NCI-H1436 (cell line): ENCODE results near the gene PACC1.
"Not testable (repeated sequence)": the region's sequence is repeated elsewhere in the genome, so short reads cannot be mapped to it uniquely, and the experiment has no call there.

Experiments used
- DNase-seq: peaks from one replicate; lab custom pipeline; 2025; lab: John Stamatoyannopoulos, UW

PACC1 gene

DNA sequence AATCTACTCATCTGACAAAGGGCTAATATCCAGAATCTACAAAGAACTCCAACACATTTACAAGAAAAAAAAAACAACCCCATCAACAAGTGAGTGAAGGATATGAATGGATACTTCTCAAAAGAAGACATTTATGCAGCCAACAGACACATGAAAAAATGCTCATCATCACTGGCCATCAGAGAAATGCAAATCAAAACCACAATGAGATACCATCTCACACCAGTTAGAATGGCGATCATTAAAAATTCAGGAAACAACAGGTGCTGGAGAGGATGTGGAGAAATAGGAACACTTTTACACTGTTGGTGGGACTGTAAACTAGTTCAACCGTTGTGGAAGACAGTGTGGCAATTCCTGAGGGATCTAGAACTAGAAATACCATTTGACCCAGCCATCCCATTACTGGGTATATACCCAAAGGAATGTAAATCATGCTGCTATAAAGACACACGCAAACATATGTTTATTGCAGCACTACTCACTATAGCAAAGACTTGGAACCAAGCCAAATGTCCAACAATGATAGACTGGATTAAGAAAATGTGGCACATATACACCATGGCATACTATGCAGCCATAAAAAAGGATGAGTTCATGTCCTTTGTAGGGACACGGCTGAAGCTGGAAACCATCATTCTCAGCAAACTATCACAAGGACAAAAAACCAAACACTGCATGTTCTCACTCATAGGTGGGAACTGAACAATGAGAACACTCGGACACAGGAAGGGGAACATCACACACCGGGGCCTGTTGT, 18.8 kb downstream of the PACC1 start:
- not testable (repeated sequence) for DNase-seq

DNA sequence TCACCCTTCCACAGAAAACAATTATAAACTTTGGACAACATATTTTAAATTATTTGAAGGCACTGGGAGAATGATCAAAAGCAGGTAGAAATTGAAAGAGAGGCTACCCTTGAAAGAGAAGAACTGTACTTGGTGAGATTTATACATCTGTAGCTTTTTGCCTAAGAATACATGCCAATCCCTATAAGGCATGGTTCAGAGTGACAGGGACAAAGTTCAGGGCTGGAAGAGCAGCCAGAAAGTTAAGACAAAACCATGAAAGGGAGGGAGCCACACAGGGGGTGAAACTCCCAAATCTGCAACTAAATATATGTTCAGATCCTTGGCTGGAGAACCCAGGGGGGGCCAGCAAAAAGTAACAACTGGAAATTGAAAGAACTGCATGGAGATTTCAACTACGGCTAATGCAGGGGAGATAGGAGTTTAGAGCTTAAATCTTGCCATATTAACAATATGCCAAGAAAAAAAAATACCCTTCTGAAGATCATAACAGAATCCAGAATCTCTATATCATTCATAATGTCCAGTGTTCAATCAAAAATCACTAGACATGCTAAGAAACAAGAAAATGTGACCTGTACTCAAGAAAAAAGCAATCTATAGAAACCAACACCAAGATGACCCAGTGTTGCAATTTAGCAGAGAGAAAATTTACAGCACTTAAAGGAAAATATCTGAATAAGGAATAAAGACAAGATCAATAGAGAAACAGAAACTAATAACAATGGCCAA, 25.5 kb downstream of the PACC1 start:
- no peak for DNase-seq

DNA sequence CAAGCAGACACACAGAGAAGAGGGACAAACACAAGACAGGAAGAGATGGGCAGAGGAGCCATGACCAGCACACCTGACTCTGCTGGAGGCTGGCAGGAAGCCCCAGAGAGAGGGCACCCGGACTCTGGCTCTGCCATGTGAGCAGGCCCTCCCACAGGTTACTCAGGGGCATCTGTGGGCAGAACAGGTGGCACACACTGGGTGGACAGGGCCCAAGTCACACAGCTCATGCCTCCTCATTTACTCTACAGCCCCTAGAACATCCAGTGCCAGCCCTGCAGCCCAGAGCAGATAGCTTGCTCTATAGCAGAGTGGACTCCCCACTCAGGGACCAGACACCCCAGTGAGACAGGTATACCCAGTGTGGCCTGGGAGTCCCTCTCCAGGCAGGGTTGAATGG, 28.7 kb downstream of the PACC1 start:
- no peak for DNase-seq

- no peak for DNase-seq
Measured at GRCh38 chr1:212381397-212382035, 33.2 kb downstream of the PACC1 start.

- no peak for DNase-seq
Measured at GRCh38 chr1:212379366-212379765, 35.3 kb downstream of the PACC1 start.

GRCh38 chr1:212377644-212378043, 37.0 kb downstream of the PACC1 start:
- DNase-seq = no peak

DNA sequence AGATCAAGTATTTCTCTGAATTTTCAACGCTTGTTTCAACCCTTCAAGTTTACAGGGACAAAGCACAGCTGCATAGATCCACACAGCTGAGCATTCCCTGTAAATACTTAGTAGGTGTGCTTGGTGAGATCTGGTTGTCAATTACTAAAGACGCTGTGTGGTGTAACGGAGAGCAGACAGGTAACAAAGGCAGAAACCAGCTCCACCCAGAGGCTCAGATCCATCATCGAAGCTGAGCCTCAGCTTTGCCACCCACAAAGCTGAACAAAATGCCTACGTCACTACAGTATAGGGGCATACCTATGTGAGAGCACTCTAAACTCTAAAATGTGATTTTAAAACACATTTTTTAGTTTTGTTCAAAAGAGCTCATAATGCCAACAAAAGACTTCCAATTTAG, 38.7 kb downstream of the PACC1 start:
- DNase-seq = no peak

DNA sequence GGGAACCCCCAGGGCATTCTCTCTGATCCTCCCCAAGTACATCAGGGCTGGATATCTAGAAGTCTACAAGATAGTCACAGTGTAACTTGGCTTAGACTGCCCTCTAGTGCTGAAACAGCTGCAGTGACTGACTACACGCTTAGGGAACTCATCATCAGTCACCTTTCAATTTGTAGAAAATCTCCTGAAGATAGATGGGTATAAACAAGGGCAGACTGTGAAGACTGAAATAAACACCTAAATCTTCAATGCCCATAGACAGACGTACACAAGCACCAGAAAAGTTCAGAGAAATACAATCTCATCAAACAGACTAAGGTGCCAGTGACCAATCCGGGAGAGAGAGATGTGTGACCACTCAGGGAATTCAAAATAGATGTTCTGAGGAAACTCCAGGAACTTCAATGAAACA, 46.6 kb downstream of the PACC1 start:
- DNase-seq = peak; percentile 48

DNA sequence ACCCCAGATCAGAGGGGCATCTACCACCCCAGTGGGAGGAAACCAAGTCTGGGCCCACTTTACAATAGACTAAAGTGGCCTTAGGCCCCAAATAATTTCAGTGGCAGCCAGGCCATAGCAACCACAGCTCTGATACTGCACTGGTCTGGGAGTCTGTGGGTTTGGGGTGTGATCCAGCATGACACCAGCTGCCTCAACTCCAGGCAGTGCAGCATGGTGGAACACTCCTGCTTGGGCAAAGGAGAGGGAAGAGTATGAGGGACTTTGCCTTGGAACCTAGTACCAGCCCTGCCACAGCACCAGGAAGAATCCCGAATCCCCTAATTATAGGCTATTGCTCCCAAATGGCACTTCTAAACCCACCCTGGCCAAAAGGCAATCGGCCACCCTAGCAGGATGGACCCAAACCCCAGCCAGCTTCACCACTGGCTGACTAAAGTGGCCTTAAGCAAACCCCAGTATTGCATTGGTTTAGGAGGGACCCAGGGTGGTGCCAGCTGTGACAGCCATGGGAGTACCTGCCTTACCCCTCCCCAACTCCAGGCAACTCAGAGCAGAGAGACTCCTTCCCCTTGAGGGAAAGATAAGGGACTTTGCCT, 47.1 kb downstream of the PACC1 start:
- DNase-seq = no peak

DNA sequence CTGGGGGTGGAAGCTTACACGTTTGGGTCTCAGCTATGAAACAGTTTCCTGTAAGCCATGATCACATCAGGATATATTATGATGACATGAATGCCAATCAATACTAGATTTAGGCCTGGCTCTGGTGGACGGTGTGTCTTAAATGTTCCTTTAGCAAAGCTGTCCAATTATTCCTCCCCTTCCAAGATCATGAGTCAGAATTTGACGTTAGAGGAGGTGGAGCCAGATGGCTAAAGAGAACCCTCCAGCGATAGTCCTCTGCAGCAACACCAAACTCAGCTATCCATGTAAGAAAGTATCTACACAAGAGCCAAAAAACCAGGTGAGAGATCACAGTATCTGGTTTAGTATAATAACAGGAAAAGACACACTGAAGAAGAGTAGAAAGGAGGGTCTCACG, 47.8 kb downstream of the PACC1 start:
- no peak for DNase-seq

GRCh38 chr1:212364985-212365384, 49.7 kb downstream of the PACC1 start:
- DNase-seq = no peak

DNA sequence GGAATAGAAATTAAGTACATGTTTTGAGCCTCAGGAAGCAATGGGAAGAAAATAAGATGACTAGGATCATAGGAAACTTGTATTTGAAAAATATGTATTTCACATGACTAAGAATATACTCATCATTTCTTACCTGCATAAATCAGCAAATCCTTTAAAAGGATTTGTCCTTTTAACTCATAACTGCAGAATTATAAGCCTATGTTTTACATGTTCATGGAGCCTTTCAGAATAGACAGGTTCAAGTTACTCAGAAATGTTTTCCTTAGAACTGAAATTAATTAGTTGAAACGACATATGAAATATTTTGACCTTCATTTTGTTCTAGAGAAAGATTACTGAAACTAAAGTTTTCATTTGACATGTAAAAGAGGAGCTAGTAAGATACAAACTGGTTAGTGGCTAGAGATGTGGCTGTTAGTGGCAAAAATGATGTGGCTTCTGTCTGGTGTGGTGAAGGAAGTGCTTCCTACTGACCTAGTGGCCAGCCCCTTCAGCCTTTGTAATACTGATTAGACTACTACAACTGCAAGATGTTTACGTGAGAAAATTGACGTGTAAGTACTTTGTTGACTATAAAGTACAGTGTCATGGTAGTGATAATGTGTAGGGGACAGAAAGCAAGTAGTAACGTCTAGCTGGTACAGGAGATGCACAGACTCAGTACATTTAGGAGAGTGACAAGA, 54.7 kb downstream of the PACC1 start:
- DNase-seq = no peak

DNA sequence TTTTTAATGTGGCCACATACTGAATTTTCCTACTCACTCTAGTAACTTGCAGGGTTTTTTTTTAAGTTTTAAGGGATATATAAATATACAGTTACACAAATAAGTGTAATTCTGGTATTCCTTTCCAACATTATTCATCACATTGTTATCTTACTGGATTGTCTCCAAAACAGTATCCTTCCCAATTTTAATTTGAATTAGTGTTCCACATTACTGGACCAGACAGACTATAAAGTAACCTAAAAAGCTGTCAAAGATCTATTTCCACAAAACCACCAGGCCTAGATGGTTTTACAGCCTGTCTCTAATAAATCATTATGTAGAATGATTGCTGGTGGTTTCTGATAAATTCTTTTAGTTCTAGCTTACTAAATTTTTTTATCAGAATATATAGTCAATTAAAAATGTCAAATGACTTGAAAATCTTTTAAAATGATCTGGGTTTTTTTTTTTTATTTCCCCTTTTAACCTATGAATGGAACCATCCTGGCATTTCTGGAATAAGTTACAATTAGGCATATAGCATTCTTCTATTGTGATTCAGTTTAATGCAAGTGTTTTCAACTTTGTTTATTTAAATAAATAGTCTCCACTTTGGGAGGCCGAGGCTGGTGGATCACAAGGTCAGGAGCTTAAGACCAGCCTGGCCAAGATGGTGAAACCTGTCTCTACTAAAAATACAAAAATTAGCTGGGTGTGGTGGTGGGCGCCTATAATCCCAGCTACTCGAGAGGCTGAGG, 59.3 kb downstream of the PACC1 start:
- no peak for DNase-seq

- DNase-seq = no peak
Measured at GRCh38 chr1:212354464-212354863, 60.2 kb downstream of the PACC1 start.

GRCh38 chr1:212353181-212353580, 61.5 kb downstream of the PACC1 start:
- no peak for DNase-seq

GRCh38 chr1:212351588-212352362, 62.9 kb downstream of the PACC1 start:
- DNase-seq = no peak

DNA sequence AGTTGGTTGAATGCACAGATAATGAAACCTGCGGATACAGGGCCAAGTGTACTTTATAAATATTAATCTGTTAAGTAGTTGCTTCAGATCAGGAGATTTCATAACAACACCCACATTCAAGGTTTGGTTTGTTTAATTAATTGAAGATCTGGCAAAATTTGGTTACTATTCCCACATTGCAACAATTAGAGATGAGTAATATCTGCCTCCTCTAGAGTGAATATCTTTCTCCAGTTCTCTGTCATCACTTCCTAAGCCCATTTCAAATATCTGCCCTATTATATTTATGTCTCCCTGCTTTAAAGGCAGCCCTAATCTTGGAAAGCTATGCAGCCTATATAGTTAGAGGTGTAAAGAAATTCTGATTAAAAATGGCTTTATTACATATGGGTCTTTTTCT, 68.1 kb downstream of the PACC1 start:
- no peak for DNase-seq

DNA sequence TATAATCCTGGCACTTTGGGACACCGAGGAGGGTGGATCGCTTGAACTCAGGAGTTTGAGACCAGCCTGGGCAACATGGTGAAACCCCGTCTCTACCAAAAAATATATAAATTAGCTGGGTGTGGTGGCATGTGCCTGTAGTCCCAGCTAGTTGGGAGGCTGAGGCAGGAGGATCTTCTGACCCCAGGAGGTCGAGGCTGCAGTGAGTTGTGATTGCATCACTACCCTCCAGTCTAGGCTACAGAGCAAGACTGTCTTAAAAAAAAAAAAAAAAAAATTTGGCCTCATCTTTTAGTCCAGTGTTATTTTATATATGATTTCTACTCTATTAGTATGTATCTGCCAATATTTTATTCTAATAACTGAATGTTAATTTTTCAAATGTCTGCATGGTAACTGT, 69.8 kb downstream of the PACC1 start:
- DNase-seq = no peak

- DNase-seq = no peak
Measured at GRCh38 chr1:212341090-212341489, 73.6 kb downstream of the PACC1 start.

GRCh38 chr1:212329105-212329504, 85.6 kb downstream of the PACC1 start:
- no peak for DNase-seq

DNA sequence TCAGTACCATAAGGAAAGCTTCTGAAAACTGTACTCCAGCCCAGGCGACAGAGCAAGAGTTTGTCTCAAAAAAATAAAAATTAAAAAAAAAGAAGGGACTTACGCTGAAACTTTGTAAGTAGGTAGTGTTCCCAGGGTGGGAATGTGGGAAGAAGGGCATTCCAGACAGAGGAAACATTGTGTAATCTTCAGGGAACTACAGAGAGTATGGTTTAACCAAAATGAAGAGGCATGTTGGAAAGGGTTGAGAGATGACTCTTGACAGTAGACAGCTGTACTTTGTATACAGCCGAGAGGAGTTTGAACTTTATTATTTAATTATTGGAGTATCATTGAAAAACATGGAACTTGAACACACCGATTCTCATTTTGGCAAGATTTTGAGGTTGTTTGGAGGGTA, 86.4 kb downstream of the PACC1 start:
- DNase-seq = no peak
